PC-3 (cell line): Measurements from ENCODE around the gene KIAA0930.

ENCODE experiments used
- EZH2 ChIP-seq: fragments of 300-600 bp; sonication (generic); IDR thresholded peaks from one replicate; pipeline ENCODE4 v1.6.1; 2017; ENCODE audit warnings: antibody characterized with exemption, mild to moderate bottlenecking, low read length; ENCODE audit not compliant: unreplicated experiment
- TF ChIP-seq, protein P1 (sequence below): fragments of 300-600 bp; sonication (generic); conservative IDR thresholded peaks from 2 replicates; pipeline ENCODE4 v1.5.1; 2017; ENCODE audit warnings: antibody characterized with exemption, low read depth, mild to moderate bottlenecking, low read length

- TF ChIP-seq, protein P1, sequence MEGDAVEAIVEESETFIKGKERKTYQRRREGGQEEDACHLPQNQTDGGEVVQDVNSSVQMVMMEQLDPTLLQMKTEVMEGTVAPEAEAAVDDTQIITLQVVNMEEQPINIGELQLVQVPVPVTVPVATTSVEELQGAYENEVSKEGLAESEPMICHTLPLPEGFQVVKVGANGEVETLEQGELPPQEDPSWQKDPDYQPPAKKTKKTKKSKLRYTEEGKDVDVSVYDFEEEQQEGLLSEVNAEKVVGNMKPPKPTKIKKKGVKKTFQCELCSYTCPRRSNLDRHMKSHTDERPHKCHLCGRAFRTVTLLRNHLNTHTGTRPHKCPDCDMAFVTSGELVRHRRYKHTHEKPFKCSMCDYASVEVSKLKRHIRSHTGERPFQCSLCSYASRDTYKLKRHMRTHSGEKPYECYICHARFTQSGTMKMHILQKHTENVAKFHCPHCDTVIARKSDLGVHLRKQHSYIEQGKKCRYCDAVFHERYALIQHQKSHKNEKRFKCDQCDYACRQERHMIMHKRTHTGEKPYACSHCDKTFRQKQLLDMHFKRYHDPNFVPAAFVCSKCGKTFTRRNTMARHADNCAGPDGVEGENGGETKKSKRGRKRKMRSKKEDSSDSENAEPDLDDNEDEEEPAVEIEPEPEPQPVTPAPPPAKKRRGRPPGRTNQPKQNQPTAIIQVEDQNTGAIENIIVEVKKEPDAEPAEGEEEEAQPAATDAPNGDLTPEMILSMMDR: no peak
- TF ChIP-seq EZH2: no peak
These were observed 40.3 kb upstream of the KIAA0930 start for GRCh38 chr22:45281010-45281409.
